GM21717 (cell line): ENCODE results near the gene IFNGR2.
"Not testable (repeated sequence)": the region's sequence is repeated elsewhere in the genome, so short reads cannot be mapped to it uniquely, and the experiment has no call there.

ENCODE experiments used
- ATAC-seq: cut with Tn5 transposase; IDR thresholded peaks from one replicate; pipeline ENCODE4 v1.9.1; 2021; ENCODE audit warnings: mild to moderate bottlenecking, moderate library complexity; ENCODE audit not compliant: unreplicated experiment

The IFNGR2 gene

DNA sequence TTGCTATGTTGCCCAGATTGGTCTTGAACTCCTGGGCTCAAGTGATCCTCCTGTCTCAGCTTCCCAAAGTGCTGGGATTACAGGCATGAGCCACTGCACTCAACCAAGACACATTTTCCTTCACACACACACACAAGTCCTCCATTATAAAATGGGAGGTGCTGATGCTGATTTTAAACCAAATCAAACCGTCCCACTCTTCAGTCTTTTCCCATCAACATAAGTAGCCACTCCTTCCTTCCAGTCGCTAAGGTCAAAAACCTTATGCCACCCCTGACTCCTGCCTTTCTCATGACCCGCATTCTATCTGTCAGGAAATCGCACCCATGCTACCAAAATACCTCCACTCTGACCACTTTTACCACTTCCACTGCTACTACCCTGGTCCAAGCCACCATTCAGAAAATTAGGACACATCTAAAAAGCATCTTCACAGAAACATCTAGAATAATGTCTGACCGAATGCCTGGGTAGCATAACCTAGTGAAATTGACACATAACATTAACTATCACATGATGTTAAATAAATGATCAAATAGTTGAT, 28.0 kb upstream of the IFNGR2 start:
- no peak for ATAC-seq

DNA sequence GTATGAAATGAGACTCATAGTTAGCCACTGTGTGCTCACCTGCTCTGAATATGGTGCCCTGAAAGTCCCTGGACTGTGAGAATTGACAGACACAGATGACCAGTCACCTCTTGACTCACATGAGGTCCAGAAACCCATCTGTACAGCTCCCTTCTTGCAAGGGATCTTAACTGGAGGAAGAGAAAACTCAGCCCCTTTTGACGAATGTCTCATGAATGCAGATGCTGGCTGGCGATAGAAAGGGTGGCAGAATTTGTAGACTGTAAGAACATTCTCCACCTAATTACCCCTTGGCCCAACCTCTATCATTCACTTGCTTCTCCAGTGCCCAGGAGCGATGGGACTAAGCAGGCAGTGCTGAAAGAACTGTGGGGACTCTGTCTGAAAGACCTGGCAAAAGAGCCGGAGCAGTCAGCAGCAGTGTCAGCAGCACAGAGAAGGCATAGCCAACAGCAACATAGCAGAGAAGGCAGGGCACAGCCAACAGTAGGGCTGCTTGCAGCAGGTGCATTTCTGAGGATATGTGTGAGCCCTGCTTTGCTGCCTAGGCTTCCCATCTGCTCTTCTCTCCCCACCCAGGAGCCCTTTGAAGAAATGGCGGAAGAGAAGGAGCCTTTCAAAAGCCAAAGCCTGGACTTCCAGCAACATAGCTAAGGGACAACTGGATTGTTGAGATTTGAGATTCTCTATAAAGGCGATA, 25.8 kb upstream of the IFNGR2 start:
- ATAC-seq = no peak

DNA sequence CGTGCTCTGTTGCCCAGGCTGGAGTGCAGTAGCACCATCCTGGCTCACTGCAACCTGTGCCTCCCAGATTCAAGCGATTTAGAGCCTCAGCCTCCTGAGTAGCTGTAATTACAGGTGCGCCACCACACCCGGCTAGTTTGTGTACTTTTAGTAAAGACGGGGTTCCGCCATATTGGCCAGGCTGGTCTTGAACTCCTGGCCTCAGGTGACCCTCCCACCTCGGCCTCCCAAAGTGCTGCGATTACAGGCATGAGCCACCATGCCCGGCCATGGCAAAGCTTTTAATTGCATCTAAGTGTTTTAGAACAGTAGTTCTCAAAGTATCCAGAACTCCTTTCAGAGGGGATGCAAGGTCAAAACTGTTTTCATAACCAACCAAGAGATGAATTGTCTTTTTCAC, 25.1 kb upstream of the IFNGR2 start:
- no peak for ATAC-seq

DNA sequence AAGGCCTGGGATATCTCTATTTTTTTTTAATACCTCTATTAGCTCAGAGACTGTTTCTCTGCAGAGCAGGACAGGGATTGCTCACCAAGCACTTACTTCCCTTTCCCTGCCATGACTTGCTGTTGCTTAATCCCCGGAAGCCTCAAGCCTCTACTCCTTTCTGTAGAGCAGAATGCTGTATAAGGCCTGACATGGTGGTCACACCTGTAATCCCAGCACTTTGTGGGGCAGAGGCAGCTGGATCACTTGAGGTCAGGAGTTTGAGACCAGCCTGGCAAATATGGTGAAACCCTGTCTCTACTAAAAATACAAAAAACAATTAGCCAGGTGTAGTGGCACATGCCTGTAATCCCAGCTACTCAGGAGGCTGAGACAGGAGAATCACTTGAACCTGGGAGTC, 23.3 kb upstream of the IFNGR2 start:
- ATAC-seq = not testable (repeated sequence)

DNA sequence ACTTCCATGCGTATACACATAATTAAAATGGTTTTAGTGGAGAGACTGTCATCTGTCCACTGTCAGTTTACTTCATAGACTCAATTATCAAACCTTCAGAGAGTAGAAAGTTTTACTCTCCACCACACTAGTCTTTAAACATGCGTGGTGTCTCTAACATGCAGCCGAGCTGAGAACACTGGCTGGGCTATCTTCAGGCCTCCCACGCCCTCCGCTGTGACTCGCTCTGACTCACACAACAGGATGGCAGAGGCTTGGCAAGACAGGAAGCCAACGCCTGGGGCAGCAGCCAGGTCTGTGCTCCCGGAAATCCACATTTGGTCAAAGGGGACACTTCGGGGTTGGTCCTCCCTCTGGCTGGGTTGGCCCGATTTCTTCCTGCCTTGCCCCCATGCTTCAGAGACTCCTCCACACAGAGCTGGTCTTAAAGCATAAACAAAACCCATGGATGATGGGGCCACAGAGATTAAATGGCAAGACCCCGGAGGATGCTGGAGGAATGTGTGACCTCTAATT, 22.7 kb upstream of the IFNGR2 start:
- peak; percentile 41 for ATAC-seq

DNA sequence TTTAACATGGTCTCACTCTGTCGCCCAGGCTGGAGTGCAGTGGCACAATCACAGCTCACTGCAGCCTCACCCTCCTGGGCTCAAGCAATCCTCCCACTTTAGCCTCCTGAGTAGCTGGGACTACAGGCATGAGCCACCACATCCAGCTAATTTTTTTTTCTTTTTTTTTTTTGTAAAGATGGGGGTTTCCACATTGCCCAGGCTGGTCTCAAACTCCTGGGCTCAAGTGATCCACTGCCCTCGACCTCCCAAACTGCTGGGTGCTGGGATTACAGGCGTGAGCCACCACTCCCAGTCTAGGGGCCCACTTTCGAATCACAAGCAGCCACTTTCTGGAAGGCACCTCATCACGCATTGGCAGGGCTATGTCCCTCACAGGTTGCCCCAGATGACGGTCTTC, 21.8 kb upstream of the IFNGR2 start:
- not testable (repeated sequence) for ATAC-seq

DNA sequence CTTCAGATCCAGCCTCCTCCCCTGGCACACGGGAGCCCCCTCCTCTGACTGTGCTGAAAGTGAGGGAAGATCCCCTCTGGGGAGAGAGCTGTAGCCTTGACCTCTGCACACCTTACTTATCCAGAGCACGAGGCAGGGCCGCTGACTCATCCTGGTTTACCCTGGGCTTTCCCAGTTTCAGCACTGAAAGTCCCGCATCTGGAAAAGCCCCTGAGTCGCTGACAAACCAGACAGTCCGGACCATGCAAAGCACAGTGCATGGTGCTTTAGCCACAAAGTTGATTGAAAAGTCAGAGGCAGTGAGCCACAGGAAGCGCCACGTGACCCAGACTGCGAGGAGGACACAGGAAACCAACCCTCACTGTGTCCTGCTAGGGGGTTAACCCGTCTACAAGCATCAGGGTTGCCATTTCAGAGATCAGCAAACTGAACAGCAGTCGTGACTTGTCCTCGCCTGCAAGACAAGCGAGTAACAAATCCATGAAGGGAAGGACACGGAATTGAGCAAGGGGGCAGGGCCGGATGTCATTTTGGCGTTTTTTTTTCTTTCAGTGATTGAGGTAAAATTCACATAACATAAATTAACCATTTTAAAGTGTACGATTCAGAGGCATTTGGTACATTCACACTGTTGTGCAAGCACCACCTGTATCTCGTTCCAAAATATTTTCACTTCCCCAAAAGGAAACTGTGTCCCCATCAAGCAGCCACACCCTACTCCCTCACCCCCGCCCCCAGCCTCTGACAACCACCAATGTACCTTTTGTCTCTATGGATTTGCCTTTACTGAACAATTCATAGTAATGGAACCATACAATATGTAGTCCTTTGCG, 19.9 kb upstream of the IFNGR2 start:
- peak; percentile 73 for ATAC-seq

DNA sequence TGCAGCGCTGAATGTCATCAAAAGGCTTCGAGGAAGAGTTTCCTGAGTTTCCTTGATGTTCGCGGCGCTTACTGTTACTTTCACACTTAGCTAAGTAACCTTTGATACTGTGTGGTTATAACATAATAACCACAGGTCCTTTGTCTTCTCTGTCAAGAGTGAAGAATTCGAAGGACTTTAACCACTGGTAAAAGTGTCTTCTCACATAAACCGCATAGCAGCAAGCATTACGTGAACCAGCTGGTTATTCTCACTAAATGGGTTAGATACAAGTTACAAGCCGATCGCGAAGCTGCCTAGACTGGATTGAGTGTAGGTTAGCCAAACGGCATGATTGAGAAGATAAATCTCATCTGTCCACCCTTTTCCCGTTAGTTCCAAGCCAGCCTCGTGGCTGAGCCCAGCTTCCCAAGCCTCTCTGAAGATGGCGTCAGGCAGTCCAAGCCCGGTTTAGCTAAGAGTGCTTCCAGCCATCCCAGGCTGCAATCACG, 18.3 kb upstream of the IFNGR2 start:
- no peak for ATAC-seq

DNA sequence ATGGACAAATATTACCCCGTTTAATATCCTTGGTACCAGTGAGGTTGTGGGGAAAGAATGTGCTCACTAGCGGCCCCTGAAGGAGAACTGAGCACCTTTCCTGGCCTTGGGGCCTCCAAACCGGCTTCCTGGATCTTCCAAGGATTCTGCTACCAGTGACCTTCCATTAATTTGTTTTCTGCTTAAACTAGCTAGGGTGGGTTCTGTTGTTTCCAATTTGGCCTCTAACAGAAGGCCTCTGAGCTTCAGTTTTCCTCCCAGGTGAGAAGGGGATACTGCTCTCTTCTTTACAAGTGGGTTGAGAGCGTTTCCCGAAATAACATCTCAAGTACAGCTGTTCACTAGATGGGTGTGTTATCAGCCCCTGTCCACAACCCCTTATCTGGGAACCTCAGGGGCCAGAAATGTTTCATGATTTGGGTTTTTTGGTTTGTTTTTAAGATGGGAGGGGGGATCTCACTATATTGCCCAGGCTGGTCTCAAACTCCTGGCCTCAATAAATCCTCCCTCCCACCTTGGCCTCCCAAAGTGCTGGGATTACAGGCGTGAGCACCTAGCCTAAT, 16.9 kb upstream of the IFNGR2 start:
- no peak for ATAC-seq

DNA sequence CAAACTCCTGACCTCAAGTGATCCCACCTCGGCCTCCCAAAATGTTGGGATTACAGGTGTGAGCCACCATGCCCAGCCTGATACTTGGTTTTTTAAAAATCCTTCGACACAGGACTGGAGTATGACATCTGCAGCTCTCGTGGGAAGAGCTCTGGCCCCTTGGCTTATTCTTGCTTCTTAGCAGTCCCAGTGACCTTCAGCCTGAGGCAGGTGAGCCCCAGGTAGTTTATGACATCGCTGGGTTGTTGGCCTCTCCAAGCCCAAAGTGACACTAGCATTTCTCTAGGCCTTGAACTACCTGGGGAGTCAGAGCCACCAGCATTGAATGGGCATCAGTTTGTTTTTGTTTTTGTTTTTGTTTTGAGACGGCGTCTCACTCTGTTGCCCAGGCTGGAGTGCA, 15.9 kb upstream of the IFNGR2 start:
- no peak for ATAC-seq

DNA sequence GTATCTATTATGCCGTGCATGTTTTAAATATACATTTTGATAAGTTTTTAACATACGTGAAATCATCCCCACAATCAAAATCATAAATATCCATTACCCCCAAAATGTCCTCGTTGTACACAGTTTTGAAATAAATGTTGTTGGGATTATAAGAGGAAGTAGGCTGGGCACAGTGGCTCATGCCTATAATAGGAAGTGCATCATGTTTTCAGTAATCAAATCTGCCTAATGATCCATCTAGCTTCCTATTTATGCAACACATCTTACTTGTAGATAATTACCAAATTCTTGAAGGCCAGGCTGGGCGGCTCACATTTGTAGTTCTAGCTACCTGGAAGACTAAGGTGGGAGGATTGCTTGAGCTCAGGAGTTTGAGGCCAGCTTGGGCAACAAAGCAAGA, 15.0 kb upstream of the IFNGR2 start:
- no peak for ATAC-seq

DNA sequence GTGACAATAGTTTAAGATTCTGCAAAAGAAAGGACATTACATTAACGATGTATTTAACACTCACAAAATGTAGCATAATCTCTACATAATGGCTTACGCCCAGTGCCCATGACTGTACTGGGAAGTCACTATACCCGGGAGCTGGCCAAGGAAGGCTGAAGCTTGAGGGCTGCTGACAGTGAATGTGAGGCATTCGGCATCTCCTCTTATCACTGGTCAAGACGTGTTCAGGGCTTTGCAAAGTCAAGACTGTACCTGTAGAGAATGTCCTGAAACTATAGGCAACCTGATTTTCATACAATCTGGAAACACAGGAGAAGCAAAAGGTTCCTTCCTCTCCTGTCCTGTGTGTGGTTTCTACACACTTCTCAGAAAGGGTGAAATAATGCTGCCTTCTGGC, 12.7 kb upstream of the IFNGR2 start:
- ATAC-seq = no peak

DNA sequence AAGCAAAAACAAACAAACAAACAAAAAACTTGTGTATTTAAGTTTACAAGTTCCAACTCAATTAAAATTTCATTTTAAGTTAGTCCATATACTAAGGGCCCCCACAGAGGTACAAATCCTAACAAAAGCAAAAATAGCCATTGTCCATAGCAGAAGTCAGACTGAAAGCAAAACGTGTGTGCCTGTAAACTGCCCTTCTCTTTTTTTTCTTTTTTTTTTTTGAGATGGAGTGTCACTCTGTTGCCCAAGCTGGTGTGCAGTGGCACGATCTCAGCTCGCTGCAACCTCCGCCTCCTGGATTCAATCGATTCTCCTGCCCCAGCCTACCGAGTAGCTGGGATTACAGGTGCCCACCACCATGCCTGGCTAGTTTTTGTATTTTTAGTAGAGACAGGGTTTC, 11.6 kb upstream of the IFNGR2 start:
- ATAC-seq = no peak

DNA sequence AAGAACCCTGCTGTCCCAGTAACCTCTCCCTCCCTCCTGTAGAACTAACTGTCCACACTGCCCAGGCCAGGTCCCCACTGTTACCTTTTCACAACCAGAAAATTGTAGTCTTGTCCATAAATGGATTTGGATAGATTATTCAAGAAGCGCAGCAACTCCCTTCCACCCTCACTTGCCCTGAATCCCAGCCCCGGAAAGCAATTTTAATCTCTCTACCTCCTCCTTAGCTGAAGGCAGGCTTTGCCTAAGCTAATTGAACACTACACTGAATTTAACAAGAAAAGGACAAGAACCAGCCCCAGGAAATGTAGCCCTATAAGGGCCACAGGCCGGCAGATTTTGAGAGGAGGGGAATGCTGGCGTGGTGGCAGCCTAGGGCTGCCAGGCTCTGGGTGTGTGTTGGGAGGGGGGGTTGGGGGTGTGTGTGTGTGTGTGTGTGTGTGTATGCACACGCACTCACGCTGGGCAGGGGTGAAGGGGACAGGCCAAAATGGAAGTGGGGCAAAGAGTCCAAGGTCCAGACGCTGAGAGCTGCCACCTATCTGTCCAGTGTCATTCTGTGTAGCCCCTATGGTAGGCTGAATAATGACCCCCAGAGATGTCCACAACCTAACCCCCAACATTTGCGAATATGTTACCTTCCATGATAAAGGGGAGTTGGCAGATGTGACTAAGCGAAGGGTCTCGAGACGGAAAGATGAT, 10.8 kb upstream of the IFNGR2 start:
- no peak for ATAC-seq

DNA sequence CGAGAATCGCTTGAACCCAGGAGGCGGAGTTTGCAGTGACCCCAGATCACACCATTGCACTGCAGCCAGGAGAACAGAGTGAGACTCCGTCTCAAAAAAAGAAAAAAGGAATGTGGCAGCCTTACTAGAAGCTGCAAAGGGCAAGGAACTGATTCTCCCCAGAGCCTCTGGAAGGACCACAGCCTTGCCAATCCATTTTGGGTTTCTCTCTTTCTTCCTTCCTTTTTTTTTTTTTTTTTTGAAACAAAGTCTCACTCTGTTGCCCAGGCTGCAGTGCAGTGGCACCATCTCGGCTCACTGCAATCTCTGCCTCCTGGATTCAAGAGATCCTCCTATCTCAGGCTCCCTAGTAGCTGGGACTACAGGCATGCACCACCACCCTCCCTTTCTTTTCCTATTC, 9.9 kb upstream of the IFNGR2 start:
- no peak for ATAC-seq

DNA sequence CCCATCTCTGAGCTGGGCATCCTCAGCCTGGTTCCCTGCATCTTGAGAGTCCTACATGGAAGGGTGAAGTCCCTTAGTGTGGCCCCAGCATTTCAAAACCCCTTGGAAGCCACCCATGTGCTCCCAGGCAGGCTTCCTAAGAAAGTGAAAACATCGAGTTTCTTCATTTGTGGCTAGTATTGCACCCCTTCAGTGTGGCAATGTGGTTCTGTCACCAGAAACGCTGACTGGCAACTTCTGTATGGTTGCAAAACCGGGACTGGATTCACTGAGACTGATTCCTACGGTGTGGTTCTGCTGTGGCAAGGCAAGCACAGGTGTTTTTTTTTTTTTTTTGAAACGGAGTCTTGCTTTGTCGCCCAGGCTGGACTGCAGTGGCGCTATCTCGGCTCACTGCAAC, 9.0 kb upstream of the IFNGR2 start:
- no peak for ATAC-seq

DNA sequence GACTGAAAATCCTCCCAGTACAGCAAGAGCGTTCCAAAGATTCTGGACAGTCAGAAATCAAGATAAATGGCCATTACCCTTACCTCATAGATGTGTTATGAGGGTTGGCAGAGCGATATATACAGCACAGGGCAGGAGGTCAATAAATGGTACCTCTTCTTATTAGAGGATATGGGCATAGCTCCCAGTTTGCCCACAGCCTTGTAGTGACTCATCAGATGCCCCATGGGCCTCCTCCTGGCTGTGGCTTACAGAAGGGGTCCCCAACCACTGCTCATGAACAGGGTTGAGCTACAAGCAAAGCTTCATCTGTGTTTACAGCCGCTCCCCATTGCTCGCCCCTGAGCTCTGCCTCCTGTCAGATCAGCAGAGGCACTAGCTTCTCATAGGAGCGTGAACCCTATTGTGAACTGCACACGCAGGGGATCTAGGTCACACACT, 7.3 kb upstream of the IFNGR2 start:
- ATAC-seq = no peak

DNA sequence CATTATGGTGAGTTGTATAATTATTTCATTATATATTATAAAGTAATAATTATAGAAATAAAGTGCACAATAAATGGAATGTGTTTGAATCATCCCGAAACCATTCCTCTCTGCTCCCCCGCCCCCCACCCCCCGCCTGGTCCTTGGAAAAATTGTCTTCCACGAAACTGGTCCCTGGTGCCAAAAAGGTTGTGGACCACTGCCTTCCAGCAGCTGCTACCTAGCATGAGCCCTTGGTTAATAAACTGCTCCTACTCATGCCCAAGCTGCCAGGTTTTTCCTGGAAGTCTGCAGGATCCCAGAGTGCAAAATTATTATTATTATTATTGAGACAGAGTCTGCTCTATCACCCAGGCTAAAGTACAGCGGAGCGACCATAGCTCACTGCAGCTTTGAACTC, 6.8 kb upstream of the IFNGR2 start:
- no peak for ATAC-seq

DNA sequence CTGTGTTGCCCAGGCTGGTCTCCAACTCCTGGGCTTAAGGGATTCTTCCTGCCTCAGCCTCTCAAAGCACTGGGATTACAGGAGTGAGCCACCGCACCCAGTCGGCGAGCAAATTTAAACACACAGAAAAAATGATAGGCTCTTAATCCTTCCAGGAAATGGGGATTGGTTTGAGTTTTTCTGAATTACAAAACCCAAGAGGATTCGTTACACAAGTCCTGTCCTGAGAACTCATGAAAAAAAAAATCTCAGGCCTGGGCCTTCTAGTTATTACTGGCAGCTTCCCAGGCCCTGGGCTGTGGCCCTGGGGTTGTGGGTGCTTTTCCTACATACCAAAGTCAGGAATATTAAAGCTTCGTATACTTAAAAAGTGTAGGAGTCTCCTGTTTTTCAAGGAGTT, 6.3 kb upstream of the IFNGR2 start:
- ATAC-seq = no peak

DNA sequence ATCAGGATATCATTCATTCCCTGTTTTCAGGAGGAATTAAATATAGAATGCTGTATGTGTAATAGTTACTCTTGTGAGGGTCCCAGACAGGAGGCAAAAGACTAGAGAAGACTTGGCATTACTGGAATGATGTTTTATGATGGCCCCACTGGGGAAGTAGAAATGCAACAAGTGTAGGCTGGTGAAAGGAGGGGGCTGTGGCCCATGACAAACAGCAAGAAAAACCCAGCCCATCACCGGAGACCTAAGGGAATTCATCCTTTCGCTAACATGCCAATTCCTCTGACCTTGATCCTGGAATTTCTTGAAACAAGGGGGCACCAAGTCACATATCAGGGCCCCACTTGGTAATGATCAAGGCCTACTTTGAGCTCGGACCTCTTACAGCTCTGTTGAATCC, 5.5 kb upstream of the IFNGR2 start:
- no peak for ATAC-seq

DNA sequence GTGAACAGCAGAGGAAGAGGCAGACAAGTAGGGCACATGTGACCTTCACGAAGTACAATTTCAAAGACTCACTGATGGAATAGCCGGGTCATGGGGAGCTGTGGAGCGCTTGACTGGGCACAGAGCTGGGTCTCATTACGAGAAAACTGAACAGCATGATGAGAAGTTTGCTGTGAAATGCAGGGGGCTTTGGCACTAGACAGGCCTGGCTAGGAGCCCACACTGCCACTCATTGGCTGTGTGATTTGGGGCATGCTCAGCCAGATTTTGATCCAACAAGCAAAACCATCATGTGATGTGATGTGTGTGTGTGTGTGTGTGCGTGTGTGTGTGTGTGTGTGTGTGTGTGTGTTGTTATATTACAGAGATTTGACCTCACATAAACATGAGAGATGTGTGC, 4.9 kb upstream of the IFNGR2 start:
- ATAC-seq = no peak
